NCI-H526 treated with DMSO at 0.1 percent for 48 hours (cell line): Measurements from ENCODE around the gene SLC24A5.

Source experiments
- DNase-seq: peaks from one replicate; lab custom pipeline; 2025; lab: John Stamatoyannopoulos, UW

The SLC24A5 gene

GRCh38 chr15:48120745-48121144 is at the start of gene SLC24A5:
SLC24A5 (plus strand) TSS chr15:48120990; CDS start chr15:48121045, 55 bp downstream.
- DNase-seq, result no peak

DNA sequence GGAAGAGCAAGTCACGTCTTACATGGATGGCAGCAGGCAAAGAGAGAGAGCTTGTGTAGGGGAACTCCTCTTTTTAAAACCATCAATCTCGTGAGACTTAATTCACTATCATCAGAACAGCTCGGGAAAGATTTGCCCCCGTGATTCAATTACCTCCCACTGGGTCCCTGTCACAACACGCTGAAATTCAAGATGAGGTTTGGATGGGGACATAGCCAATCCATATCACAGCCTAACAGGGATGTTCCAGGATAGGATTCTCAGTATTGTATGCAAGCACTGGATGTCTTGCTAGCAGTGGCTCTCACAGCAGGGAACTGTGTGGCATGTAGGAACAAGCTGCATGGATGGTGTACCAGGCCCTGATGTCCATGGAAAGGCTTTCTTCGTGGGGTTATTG is 47.8 kb upstream of the SLC24A5 start:
- DNase-seq, result no peak

DNA sequence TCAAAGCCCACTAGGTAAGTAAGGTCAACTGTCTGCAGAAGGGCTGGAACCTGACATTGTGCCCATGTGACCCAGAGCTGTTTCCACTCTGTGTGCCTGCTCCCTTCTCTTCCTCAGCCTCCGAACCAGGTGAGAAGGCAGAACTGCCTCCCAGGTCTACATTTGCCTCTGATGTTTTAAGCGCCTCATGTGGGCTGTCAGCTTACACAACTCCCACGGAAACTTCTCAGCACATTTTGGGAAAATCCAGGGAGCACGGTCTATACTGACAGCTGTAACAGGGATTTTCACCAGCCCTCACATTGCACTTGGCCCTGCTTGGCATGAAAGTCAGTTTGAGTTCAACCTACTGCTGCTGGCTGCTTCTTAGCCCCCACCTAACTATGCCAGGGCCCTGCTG is 46.9 kb upstream of the SLC24A5 start:
- no peak for DNase-seq

GRCh38 chr15:48076454-48076853 is 44.3 kb upstream of the SLC24A5 start:
- DNase-seq, result no peak

DNA sequence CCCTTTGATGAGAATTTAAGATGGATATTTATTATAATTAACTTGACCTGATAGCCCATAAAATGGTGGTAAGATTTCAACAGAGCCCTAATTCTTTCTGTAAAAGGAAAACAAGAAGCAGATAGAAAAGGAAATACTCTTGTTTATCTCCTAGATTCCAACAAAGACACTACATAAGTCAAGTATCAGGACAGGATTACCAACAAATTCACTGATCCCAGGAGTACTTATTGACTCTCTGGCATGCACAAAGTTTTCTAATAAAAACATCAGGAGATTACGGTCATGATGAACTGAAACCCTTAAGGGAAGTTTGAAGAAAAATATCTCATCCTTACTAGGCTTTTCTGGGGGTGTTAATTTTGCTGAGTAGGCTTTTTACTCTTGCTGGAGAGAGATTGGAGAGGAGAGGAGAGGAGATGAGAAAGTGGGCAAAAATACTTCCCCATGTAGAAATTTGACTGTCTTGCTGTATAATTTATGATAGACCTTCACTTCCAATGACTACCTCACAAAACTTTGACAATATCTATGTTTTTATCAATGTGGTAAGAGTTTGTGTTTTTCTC is 43.1 kb upstream of the SLC24A5 start:
- no peak for DNase-seq

- no peak for DNase-seq
These were observed 35.8 kb upstream of the SLC24A5 start for GRCh38 chr15:48084759-48085590.

- DNase-seq, result no peak
These were observed 35.2 kb upstream of the SLC24A5 start for GRCh38 chr15:48085591-48085930.

- no peak for DNase-seq
These were observed 34.7 kb upstream of the SLC24A5 start for GRCh38 chr15:48086133-48086532.

- DNase-seq, result no peak
These were observed 34.2 kb upstream of the SLC24A5 start for GRCh38 chr15:48086576-48086975.

DNA sequence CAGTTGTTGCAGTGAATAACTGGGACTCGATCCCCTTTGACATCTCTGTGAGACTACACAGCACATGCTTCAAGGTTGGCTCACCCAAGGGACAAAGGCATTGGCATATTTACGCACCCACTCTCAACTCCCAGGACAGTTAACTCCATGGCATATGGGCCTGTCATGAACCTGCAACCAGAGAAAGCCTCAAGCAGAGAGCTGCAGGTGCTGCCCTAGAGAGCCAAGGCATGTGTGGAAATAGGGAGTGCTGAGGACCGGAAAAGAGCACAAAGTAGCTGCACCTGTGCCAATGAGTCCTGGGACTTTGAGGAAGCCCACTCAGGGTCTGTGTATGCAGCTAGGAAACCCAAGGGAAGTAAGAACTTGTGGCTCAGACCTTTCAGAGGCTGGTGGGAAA is 32.9 kb upstream of the SLC24A5 start:
- DNase-seq, result no peak

DNA sequence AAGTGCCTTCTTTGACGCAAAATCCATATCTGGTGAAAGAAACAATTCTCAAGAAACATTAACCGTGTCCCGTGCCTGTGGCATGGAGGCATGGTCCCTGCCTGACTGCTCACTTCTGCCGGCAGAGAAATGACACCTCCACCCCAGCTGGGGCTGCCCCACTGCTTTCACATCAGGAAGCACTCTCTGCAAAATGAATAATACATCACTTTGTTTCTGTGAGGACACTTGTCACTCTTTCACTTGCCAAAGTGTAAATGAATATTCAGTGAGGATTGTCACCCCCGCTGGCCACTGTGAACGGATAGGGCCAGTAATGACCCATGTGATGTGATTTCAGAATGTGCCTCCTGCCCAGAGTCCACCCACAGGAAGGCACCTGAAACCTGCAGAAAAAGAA is 31.1 kb upstream of the SLC24A5 start:
- DNase-seq, result no peak

DNA sequence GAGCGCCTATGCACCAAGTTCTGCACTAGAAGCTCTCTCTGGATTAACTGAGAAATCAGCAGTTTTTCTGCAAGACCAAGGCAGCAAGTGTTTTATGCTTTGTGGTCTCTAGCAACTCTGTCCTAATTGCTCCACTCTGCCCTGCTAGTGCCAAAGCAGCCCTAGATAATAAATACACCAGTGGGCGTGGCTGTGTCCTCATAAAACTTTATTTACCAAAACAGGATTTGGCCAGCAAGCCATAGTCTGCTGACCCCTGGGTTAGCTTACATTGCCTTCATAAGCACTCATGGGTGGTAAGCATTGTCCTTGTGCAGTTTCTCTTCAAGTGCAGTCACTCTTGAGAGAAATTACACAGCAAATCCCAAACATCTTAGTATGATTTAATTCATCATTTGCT is 30.7 kb upstream of the SLC24A5 start:
- DNase-seq, result no peak

GRCh38 chr15:48090666-48091065 is 30.1 kb upstream of the SLC24A5 start:
- DNase-seq, result no peak

DNA sequence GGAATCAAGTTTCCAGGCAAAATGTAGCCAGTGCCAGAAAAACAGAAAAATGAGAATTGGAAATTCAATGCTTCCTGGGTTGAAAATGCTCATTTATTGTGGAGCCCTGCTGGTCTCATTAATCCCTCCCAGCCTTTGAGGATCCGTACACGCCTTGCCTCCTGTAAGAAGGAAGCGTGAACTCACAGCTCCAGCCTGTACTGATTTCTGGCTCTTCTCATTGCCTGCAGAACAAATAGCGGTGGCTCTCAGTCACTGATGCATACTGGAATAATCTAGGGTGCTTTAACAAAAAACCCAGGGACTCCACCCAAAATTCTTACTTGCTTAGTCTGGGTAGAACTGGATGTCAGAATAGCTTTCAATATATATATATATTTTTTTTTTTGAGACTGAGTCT is 29.3 kb upstream of the SLC24A5 start:
- no peak for DNase-seq

DNA sequence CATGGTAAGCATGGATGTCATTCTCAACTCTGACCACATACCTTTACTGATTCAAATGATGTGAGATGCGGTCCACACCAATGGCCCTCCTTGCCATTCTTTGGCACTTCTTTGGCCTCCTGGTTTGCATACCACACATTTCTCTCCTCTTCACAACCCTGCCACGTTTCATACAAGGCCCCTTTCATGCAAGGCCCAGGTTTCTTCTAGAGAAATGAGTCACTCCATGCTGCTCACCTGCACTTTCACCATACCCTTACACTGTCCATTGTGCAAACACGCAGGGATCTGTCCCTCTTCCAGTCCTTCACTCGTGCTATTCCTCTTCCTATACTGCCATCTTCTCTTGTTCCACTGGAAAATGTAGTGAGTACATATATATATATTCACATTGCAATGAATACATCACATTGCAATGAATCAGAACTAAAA is 24.4 kb upstream of the SLC24A5 start:
- DNase-seq, result no peak

DNA sequence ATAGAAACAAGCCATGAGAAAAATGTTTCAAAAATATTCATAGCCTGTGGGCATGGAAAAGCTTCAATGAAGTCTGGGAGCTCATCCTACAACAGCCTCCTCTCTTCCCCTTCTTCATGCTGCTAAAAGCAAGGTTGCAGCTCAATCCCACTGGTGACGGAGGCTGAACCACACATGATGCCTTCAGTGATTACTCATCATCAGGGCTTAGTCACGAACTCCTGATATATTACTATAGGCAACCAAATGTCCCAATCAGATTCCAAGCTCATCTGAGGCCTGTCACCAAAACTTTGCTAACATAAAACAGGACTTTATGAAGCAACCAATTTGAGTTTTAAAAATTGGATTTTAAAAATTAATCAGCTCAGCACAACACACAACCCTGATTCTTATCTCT is 24.0 kb upstream of the SLC24A5 start:
- DNase-seq, result no peak

- DNase-seq, result no peak
These were observed 23.5 kb upstream of the SLC24A5 start for GRCh38 chr15:48097264-48097663.

DNA sequence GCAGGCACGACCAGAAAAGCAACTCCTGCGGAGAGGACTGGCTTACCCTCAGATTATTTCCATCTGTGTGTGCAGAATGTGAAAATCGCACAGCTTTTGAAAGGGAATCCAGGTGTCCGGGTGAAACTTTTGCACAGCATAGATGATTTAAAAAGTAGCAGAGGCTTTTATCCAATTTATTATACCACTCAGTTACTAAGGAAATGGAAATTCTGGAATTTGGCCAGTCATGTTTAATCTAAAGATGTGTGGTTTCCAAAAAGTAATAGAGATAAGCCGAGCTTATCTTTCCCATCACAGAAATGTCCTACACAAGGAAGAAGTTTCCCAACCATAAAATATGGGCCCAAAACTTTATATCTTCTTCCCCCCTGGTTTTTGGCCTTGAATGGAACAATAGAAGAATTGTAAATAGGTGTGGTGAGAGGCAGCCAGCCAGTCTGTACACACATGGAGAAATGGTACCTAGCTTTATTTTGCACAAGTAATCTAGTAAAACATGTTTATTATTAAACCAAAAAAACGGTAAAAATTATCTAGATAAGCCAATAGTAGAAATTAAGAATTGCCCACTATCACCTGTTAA is 19.3 kb upstream of the SLC24A5 start:
- no peak for DNase-seq

DNA sequence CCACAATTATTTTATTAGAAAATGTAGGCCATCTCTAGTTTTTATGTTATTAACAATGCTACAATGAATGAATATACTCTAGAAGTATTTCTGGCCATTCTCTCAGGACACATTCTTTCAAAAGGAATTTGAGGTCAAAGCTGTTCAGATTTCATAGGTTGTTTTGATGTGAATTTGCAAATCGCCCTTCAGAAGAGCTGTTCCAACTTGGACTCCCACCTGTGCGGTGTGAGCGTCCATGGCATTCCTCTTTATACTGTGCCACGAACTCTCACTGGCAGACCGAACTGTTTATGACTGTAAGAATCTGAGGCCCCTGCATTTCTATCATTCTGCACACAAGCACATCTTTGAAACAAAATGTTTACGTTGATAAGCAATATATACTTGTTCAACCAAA is 18.6 kb upstream of the SLC24A5 start:
- no peak for DNase-seq

DNA sequence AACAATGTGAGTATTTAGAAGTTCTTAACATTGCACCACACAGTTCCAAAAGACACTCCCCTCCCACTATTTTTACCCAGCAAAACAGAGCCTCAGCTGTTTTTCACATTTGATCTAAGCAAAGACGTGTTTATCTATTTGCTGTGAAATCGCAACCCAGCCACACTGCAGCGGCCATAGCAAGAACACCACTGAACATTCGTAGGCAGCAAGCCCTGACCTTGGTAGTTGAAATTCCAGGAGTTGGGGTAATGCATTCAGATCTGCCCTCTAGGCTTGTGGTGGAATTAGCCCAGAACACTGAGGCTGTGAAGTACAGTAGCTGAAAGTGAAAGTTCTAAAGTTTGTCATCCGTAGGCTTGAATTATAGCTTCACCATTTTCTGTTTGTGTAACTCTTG is 17.1 kb upstream of the SLC24A5 start:
- DNase-seq, result no peak

DNA sequence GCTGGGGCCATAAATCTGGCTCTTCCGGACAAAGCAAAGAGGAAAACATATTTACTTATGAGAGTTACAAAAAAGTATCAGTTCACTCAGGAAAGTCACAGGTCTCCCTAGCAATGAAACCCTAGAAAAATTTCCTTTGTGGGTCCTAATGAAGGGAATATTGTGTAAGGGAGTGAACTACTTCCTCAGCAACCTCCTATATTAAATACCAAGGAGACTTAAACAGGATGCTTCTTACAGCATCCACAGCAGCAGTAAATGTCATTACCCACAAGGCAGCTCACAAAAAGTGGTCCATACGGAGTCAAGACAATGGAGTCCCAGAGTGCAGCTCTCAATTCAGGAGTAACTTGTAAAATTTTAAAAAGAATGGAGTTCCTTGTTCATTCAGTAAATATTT is 14.9 kb upstream of the SLC24A5 start:
- no peak for DNase-seq

DNA sequence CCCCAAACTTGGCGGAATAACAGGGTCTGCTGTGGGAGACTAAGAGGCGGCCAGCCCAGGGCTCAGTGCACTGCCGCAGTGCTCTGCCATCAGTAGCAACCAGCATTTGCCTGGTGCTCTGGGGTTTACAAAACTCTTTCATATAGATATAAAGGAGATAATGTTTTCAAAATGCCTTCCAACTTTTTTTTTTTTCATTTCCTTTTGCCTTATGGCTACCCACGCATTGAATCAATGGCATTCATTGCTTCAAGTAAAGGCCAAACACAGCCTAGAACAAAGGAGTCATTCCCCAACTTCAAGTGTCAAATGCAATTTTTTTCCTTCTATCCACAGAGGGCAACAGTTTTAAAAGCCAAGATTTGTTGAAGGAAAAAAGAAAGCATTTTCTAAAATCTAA is 11.6 kb upstream of the SLC24A5 start:
- no peak for DNase-seq

DNA sequence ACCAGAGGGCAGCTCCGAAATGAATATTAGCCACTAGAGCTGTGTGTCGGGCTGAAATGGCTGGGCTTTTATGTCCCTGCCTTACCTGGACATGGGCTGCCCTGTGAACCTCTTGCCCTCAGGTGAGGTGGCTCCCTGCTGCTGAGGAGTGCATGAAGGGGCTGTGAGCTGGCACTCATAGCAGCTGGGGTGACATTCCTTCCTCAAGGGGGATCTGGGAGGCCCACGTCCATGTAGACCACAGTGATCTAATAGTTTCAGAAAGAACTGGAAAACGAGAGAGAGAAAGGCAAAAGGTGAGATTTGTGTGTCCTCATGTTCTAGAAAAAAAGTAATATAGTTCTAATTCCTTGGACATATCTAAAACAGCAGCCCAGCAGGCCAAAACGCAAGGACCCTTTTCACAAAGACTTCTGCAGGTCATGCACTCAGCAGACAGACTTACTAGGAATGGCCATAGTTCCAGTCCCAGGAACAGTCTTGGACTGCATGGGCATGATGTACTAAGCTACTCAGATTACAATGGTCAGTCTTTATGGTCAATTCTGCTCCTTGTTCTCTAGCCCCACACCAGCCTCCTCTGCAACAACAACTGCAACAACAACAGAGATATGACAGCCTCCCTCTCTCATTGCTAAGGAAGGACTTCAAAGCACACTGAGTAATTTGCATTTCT is 10.8 kb upstream of the SLC24A5 start:
- no peak for DNase-seq
